Measurements from ENCODE around the gene MEF2A.

Gene MEF2A

GRCh38 chr15:99621767-99622166, 56.0 kb downstream of the MEF2A start:
- no peaks in the 10 kb centered on the region for H3K27me3 ChIP-seq (ENCODE audit: control insufficient read depth in 1 of 2, insufficient read depth in 2 of 2, low read length in 2 of 2)
- no peaks in the 10 kb centered on the region for H3K36me3 ChIP-seq (ENCODE audit: control insufficient read depth in 2 of 2, insufficient read depth in 2 of 2, low read length in 2 of 2)
- no peak overlapping the region for H3K9ac ChIP-seq (ENCODE audit: low read length in 2 of 2)
- no peaks in the 10 kb centered on the region for H3K9me3 ChIP-seq (ENCODE audit: control insufficient read depth in 2 of 2, low read length in 2 of 2)
- no peak overlapping the region for H3K4me3 ChIP-seq (ENCODE audit: low read length in 2 of 2)
- no peak overlapping the region for H3K27ac ChIP-seq (ENCODE audit: low read length)
- H3K4me1 ChIP-seq (ENCODE audit: control insufficient read depth, insufficient read depth, low read length), result no peaks in the 10 kb centered on the region

GRCh38 chr15:99628374-99629001, 62.7 kb downstream of the MEF2A start:
- Histone ChIP-seq H3K27ac (ENCODE audit: low read length) (no peak overlapping the region), H3K36me3 (ENCODE audit: control insufficient read depth in 2 of 2, insufficient read depth in 2 of 2, low read length in 2 of 2) (no peaks in the 10 kb centered on the region), H3K9ac (ENCODE audit: low read length in 2 of 2) (no peak overlapping the region), H3K27me3 (ENCODE audit: control insufficient read depth in 1 of 2, insufficient read depth in 2 of 2, low read length in 2 of 2) (no peaks in the 10 kb centered on the region), H3K4me3 (ENCODE audit: low read length in 2 of 2) (no peak overlapping the region), H3K4me1 (ENCODE audit: control insufficient read depth, insufficient read depth, low read length) (no peaks in the 10 kb centered on the region), H3K9me3 (ENCODE audit: control insufficient read depth in 2 of 2, low read length in 2 of 2) (no peaks in the 10 kb centered on the region)

- no peak overlapping the region for H3K9ac ChIP-seq (ENCODE audit: low read length in 2 of 2)
- H3K9me3 ChIP-seq (ENCODE audit: control insufficient read depth in 2 of 2, low read length in 2 of 2), result no peaks in the 10 kb centered on the region
- no peak overlapping the region for H3K27ac ChIP-seq (ENCODE audit: low read length)
- no peak overlapping the region for H3K4me3 ChIP-seq (ENCODE audit: low read length in 2 of 2)
- H3K27me3 ChIP-seq (ENCODE audit: control insufficient read depth in 1 of 2, insufficient read depth in 2 of 2, low read length in 2 of 2), result no peaks in the 10 kb centered on the region
- no peaks in the 10 kb centered on the region for H3K4me1 ChIP-seq (ENCODE audit: control insufficient read depth, insufficient read depth, low read length)
- H3K36me3 ChIP-seq (ENCODE audit: control insufficient read depth in 2 of 2, insufficient read depth in 2 of 2, low read length in 2 of 2), result no peaks in the 10 kb centered on the region
Measured at GRCh38 chr15:99630607-99631131, 64.9 kb downstream of the MEF2A start.

- Histone ChIP-seq H3K27ac (ENCODE audit: low read length) (no peak overlapping the region), H3K9me3 (ENCODE audit: control insufficient read depth in 2 of 2, low read length in 2 of 2) (no peaks in the 10 kb centered on the region), H3K27me3 (ENCODE audit: control insufficient read depth in 1 of 2, insufficient read depth in 2 of 2, low read length in 2 of 2) (no peaks in the 10 kb centered on the region), H3K4me3 (ENCODE audit: low read length in 2 of 2) (no peak overlapping the region), H3K9ac (ENCODE audit: low read length in 2 of 2) (no peak overlapping the region), H3K4me1 (ENCODE audit: control insufficient read depth, insufficient read depth, low read length) (no peaks in the 10 kb centered on the region), H3K36me3 (ENCODE audit: control insufficient read depth in 2 of 2, insufficient read depth in 2 of 2, low read length in 2 of 2) (no peaks in the 10 kb centered on the region)
Measured at GRCh38 chr15:99631255-99631654, 65.5 kb downstream of the MEF2A start.

- Histone ChIP-seq H3K4me1 (ENCODE audit: control insufficient read depth, insufficient read depth, low read length) (no peaks in the 10 kb centered on the region), H3K27ac (ENCODE audit: low read length) (no peak overlapping the region), H3K9me3 (ENCODE audit: control insufficient read depth in 2 of 2, low read length in 2 of 2) (no peaks in the 10 kb centered on the region), H3K9ac (ENCODE audit: low read length in 2 of 2) (no peak overlapping the region), H3K36me3 (ENCODE audit: control insufficient read depth in 2 of 2, insufficient read depth in 2 of 2, low read length in 2 of 2) (no peaks in the 10 kb centered on the region), H3K4me3 (ENCODE audit: low read length in 2 of 2) (no peak overlapping the region), H3K27me3 (ENCODE audit: control insufficient read depth in 1 of 2, insufficient read depth in 2 of 2, low read length in 2 of 2) (no peaks in the 10 kb centered on the region)
Measured at GRCh38 chr15:99632521-99632920, 66.7 kb downstream of the MEF2A start.

GRCh38 chr15:99633655-99634054, 67.9 kb downstream of the MEF2A start:
- Histone ChIP-seq H3K27me3 (ENCODE audit: control insufficient read depth in 1 of 2, insufficient read depth in 2 of 2, low read length in 2 of 2) (no peaks in the 10 kb centered on the region), H3K9me3 (ENCODE audit: control insufficient read depth in 2 of 2, low read length in 2 of 2) (no peaks in the 10 kb centered on the region), H3K4me1 (ENCODE audit: control insufficient read depth, insufficient read depth, low read length) (no peaks in the 10 kb centered on the region), H3K27ac (ENCODE audit: low read length) (no peak overlapping the region), H3K9ac (ENCODE audit: low read length in 2 of 2) (no peak overlapping the region), H3K36me3 (ENCODE audit: control insufficient read depth in 2 of 2, insufficient read depth in 2 of 2, low read length in 2 of 2) (no peaks in the 10 kb centered on the region), H3K4me3 (ENCODE audit: low read length in 2 of 2) (no peak overlapping the region)

GRCh38 chr15:99634576-99634975, 68.8 kb downstream of the MEF2A start:
- Histone ChIP-seq H3K9ac (ENCODE audit: low read length in 2 of 2) (no peak overlapping the region), H3K36me3 (ENCODE audit: control insufficient read depth in 2 of 2, insufficient read depth in 2 of 2, low read length in 2 of 2) (no peaks in the 10 kb centered on the region), H3K4me3 (ENCODE audit: low read length in 2 of 2) (no peak overlapping the region), H3K4me1 (ENCODE audit: control insufficient read depth, insufficient read depth, low read length) (no peaks in the 10 kb centered on the region), H3K27me3 (ENCODE audit: control insufficient read depth in 1 of 2, insufficient read depth in 2 of 2, low read length in 2 of 2) (no peaks in the 10 kb centered on the region), H3K9me3 (ENCODE audit: control insufficient read depth in 2 of 2, low read length in 2 of 2) (no peaks in the 10 kb centered on the region), H3K27ac (ENCODE audit: low read length) (no peak overlapping the region)

- H3K9me3 ChIP-seq (ENCODE audit: control insufficient read depth in 2 of 2, low read length in 2 of 2), result no peaks in the 10 kb centered on the region
- H3K36me3 ChIP-seq (ENCODE audit: control insufficient read depth in 2 of 2, insufficient read depth in 2 of 2, low read length in 2 of 2), result no peaks in the 10 kb centered on the region
- no peak overlapping the region for H3K27ac ChIP-seq (ENCODE audit: low read length)
- H3K27me3 ChIP-seq (ENCODE audit: control insufficient read depth in 1 of 2, insufficient read depth in 2 of 2, low read length in 2 of 2), result no peaks in the 10 kb centered on the region
- H3K9ac ChIP-seq (ENCODE audit: low read length in 2 of 2), result no peak overlapping the region
- no peak overlapping the region for H3K4me3 ChIP-seq (ENCODE audit: low read length in 2 of 2)
- H3K4me1 ChIP-seq (ENCODE audit: control insufficient read depth, insufficient read depth, low read length), result no peaks in the 10 kb centered on the region
Measured at GRCh38 chr15:99635145-99635544, 69.4 kb downstream of the MEF2A start.

GRCh38 chr15:99635794-99636193, 70.0 kb downstream of the MEF2A start:
- H3K27me3 ChIP-seq (ENCODE audit: control insufficient read depth in 1 of 2, insufficient read depth in 2 of 2, low read length in 2 of 2), result no peaks in the 10 kb centered on the region
- no peaks in the 10 kb centered on the region for H3K4me1 ChIP-seq (ENCODE audit: control insufficient read depth, insufficient read depth, low read length)
- no peak overlapping the region for H3K4me3 ChIP-seq (ENCODE audit: low read length in 2 of 2)
- H3K9me3 ChIP-seq (ENCODE audit: control insufficient read depth in 2 of 2, low read length in 2 of 2), result no peaks in the 10 kb centered on the region
- H3K27ac ChIP-seq (ENCODE audit: low read length), result no peak overlapping the region
- peaks cover 0 to 1% of the 10 kb centered on the region in 2 donors for H3K36me3 ChIP-seq (ENCODE audit: control insufficient read depth in 2 of 2, insufficient read depth in 2 of 2, low read length in 2 of 2)
- H3K9ac ChIP-seq (ENCODE audit: low read length in 2 of 2), result no peak overlapping the region

- no peak overlapping the region for H3K4me3 ChIP-seq (ENCODE audit: low read length in 2 of 2)
Measured at GRCh38 chr15:99644913-99645542, 79.2 kb downstream of the MEF2A start.

GRCh38 chr15:99645543-99645935, 79.8 kb downstream of the MEF2A start:
- Histone ChIP-seq H3K9ac (ENCODE audit: low read length in 2 of 2) (no peak overlapping the region), H3K36me3 (ENCODE audit: control insufficient read depth in 2 of 2, insufficient read depth in 2 of 2, low read length in 2 of 2) (peaks cover 2 to 8% of the 10 kb centered on the region in 2 donors), H3K4me3 (ENCODE audit: low read length in 2 of 2) (no peak overlapping the region), H3K27ac (ENCODE audit: low read length) (no peak overlapping the region), H3K27me3 (ENCODE audit: control insufficient read depth in 1 of 2, insufficient read depth in 2 of 2, low read length in 2 of 2) (no peaks in the 10 kb centered on the region), H3K9me3 (ENCODE audit: control insufficient read depth in 2 of 2, low read length in 2 of 2) (no peaks in the 10 kb centered on the region), H3K4me1 (ENCODE audit: control insufficient read depth, insufficient read depth, low read length) (no peaks in the 10 kb centered on the region)

More at GRCh38 chr15:99644913-99645542, 79.2 kb downstream of the MEF2A start:
- H3K4me1 ChIP-seq (ENCODE audit: control insufficient read depth, insufficient read depth, low read length), result no peaks in the 10 kb centered on the region
- H3K9ac ChIP-seq (ENCODE audit: low read length in 2 of 2), result no peak overlapping the region
- peaks cover 2 to 7% of the 10 kb centered on the region in 2 donors for H3K36me3 ChIP-seq (ENCODE audit: control insufficient read depth in 2 of 2, insufficient read depth in 2 of 2, low read length in 2 of 2)
- H3K27me3 ChIP-seq (ENCODE audit: control insufficient read depth in 1 of 2, insufficient read depth in 2 of 2, low read length in 2 of 2), result no peaks in the 10 kb centered on the region
- H3K27ac ChIP-seq (ENCODE audit: low read length), result no peak overlapping the region
- no peaks in the 10 kb centered on the region for H3K9me3 ChIP-seq (ENCODE audit: control insufficient read depth in 2 of 2, low read length in 2 of 2)

Data from stomach smooth muscle (tissue), 2 donors.